SKM-1 treated with dmso at 0.1 percent for 144 hours (cell line): ENCODE results near the gene ECI1.

Experiments used
- DNase-seq: peaks from one replicate; lab custom pipeline; 2025; ENCODE audit not compliant: unreplicated experiment; lab: John Stamatoyannopoulos, UW

ECI1 gene

GRCh38 chr16:2197765-2198164 lies 53.6 kb downstream of the ECI1 start:
- DNase-seq, result no peak

- DNase-seq, result no peak
Observed at GRCh38 chr16:2196981-2197511, 54.3 kb downstream of the ECI1 start.

GRCh38 chr16:2196162-2196980 lies 55.0 kb downstream of the ECI1 start, which contains the start of gene CASKIN1:
CASKIN1 (minus strand) TSS chr16:2196605; CDS start chr16:2196432, 173 bp downstream.
- no peak for DNase-seq

GRCh38 chr16:2195322-2196161 lies 55.8 kb downstream of the ECI1 start:
- DNase-seq, result no peak

- peak; percentile 31 for DNase-seq
Observed at GRCh38 chr16:2194852-2195321, 56.5 kb downstream of the ECI1 start.

GRCh38 chr16:2194166-2194834 lies 57.1 kb downstream of the ECI1 start:
- DNase-seq, result no peak

GRCh38 chr16:2191446-2191706 lies 60.0 kb downstream of the ECI1 start:
- DNase-seq, result no peak

GRCh38 chr16:2190659-2191445 lies 60.5 kb downstream of the ECI1 start:
- DNase-seq, result no peak

- no peak for DNase-seq
Observed at GRCh38 chr16:2190002-2190658, 61.3 kb downstream of the ECI1 start.
